AG10803 (cell line): ENCODE data around the gene MYO1F.
A peak's percentile ranks its signal among the peaks of the same experiment; 100 is the strongest.
"Not testable (repeated sequence)": the region's sequence is repeated elsewhere in the genome, so short reads cannot be mapped to it uniquely, and the experiment has no call there.

Source experiments
- DNase-seq: peaks from one replicate; pipeline ENCODE4 v3.0.0; 2010; ENCODE audit warnings: low read depth
- H3K4me3 ChIP-seq: 2 replicates; pipeline ENCODE4 v1.5.1; 2011; ENCODE audit warnings: mild to moderate bottlenecking, low read length, control low read depth
- TF ChIP-seq, protein P1 (sequence below): conservative IDR thresholded peaks from 2 replicates; pipeline ENCODE4 v1.5.1; 2011; ENCODE audit warnings: mild to moderate bottlenecking, low read length, control low read depth, inconsistent platforms

Gene MYO1F

DNA sequence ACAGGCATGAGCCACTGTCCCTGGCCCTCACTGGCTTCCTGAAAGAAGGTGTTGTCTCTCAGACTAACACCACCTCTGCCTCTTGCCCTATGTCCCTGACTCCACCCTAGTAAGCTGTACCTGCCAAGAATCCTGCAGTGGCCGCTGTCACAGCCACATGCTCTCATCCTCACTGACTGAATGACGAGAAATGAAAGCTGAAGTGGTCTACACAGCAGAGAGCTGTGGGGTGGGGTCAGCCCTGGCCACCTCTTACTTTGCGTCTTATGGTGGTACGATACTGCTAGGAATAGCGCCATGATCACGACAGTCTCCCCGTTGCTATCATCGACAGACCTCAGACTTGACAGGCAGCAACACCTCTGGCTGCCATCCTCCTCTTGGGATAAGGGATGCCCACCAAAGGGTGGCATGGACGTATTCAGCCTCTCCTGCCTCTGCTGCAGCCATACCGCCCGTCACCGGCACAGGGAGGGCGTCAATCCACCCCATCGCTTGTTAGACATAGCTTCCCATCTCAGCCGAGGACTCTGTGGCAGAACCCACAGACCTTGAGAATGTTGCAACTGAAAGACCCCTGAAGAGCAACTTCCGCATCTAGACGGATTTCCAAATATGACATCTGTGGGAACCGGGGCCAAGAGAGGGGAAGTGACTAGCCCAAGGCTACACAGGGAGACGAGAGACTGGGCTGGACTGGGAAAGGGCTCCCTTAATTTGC lies 809 bp downstream of the MYO1F start:
- H3K4me3 ChIP-seq, result no peak overlapping the region
- TF ChIP-seq, protein P1, sequence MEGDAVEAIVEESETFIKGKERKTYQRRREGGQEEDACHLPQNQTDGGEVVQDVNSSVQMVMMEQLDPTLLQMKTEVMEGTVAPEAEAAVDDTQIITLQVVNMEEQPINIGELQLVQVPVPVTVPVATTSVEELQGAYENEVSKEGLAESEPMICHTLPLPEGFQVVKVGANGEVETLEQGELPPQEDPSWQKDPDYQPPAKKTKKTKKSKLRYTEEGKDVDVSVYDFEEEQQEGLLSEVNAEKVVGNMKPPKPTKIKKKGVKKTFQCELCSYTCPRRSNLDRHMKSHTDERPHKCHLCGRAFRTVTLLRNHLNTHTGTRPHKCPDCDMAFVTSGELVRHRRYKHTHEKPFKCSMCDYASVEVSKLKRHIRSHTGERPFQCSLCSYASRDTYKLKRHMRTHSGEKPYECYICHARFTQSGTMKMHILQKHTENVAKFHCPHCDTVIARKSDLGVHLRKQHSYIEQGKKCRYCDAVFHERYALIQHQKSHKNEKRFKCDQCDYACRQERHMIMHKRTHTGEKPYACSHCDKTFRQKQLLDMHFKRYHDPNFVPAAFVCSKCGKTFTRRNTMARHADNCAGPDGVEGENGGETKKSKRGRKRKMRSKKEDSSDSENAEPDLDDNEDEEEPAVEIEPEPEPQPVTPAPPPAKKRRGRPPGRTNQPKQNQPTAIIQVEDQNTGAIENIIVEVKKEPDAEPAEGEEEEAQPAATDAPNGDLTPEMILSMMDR, result no peak
- DNase-seq, result no peak

DNA sequence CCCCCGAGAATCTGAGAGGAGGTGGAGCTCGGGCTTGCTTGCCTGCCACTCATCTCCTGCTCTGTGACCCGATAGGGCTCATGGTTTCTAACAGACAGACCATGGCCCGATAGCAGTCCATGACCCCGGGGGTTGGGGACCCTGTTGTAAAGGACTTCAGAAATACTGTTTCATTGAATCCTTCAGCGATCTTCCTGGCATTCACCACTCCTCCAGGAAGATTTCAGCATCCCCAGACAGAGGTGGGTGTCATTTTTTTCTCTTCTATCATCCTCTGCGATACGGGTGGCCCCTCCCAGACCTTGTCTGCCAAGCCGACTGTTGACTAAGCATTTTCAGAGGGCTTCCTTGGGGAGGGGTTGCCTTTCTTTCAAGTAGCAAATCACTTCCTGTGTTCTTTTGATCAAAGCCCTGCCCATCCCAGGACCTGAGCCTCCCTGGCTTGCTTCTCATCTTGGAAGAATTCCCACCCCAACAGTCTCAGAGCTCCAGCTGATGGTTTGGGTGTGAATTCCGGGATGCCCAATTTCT lies 1.7 kb downstream of the MYO1F start:
- peak; percentile 39 for DNase-seq
- no peak overlapping the region for H3K4me3 ChIP-seq
- TF ChIP-seq, protein P1, result no peak

DNA sequence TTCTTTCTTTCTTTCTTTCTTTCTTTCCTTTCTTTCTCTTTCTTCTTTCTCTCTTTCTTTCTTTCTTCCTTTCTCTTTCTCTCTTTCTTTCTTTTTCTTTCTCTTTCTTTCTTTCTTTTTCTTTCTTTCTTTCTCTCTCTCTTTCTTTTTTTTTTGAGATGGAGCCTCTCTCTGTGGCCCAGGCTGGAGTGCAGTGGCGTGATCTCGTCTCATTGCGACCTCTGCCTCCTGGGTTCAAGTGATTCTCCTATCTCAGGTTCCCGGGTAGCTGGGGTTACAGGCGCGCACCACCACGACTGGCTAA lies 2.7 kb downstream of the MYO1F start:
- DNase-seq, H3K4me3 ChIP-seq: not testable (repeated sequence)

DNA sequence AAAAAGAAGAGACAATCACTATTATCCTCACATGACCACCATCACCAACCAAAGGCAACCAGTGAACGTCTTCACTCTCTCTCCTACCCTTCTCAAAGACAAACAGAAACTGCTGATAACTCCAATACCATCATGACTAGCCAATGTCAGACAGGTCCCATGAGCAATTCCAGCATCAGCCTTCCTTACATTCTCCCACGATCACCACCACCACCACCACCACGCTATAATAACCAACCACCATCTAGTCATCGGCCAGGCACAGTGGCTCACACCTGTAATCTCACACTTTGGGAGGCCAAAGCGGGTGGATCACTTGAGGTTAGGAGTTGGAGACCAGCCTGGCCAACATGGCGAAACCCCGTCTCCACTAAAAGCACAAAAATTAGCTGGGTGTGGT lies 3.9 kb downstream of the MYO1F start:
- no peak for DNase-seq
- H3K4me3 ChIP-seq, result no peak overlapping the region
- TF ChIP-seq, protein P1, result no peak

DNA sequence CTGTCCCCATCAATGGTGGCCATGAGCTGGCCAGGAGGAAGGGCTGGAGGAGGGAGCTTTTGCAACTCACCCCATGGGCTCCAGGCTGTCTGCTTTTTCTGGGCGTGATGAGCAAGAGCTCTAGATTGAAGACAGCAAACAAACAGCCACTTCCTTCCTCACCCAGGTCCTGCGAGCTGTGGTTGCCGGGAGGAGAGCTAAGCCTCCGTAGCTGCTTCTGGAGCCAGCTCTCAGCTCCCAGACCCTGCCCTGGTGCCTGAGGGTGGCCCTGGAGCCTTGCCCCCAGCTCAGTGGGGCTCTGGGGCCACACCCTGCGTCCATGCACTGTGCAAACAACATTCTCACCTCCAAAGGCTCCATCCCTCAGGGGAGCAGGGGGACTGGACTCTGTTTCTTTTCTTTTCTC lies 6.2 kb downstream of the MYO1F start:
- TF ChIP-seq, protein P1, result no peak
- peak; percentile 66 for DNase-seq
- no peak overlapping the region for H3K4me3 ChIP-seq

DNA sequence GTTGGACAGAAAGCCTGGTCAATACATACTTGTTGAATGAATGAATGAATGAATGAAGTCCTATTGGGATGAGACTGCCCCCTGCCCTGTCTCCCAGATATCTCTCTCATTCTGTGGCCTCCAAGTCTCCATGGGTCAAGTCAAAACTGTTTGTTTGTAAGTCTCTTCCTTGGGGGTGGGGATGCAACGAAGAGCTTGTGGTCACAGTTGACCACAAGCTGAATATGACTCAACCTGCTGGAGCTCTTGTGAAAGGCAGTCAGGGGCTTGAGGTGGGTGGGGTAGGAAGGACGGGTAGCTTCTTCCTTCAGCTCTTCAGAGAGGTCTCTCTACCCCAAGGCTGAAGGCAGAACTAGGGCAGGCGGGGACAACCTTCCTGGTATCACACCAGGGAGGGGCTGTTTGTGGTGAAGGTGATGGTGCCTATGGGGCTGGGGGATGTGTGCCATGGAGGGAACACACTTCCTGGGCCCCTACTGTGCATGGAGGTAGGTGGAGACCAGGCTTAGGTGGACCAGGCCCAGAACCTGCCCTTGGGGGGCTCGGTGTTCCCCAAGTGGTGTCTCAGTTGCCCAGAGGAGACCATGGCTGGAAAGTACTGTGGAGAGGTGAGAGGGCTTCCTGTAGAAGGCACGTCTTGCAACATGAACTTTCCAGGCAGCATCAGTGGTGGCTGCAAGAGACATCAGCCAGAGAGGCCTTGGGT lies 8.0 kb downstream of the MYO1F start:
- no peak overlapping the region for H3K4me3 ChIP-seq
- DNase-seq, result peak; percentile 97
- TF ChIP-seq, protein P1, result peak; percentile 23; the same call in 1 of the 2 replicates

DNA sequence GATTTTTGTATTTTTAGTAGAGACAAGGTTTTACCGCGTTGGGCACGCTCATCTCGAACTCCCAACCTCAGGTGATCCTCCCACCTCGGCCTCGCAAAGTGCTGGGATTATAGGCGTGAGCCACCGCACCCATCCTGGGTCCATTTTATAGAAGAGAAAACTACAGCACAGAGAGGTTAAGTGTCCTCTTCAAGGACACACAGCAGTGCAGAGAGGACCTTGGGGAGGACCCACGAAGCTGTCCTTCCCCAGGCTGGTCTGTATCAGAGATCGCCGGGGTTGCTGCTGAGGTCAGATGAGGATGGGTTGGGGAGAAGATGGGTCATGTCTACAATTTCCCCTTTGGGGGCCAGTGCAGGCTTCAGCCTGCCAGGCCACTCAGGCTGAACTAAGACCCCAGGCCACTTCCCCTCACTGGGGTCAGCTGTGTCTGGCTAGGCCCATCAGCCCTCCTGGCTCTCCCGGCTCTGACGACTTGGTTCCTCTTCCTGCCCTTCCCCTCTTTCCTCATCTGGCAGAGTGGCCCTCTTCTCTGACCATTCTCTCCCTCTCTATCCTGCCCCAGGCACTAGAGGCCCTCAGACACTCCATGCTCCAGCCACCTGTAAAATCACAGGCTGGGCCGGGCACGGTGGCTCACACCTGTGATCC lies 9.6 kb downstream of the MYO1F start:
- no peak overlapping the region for H3K4me3 ChIP-seq
- no peak for DNase-seq
- TF ChIP-seq, protein P1, result no peak
